Upper lobe of left lung (tissue), 4 donors: ENCODE measurements around the gene FAM83B.

ENCODE experiments used
- POLR2A ChIP-seq, 4 donors: fragments of 450-650 bp; IDR thresholded peaks; one replicate each; pipeline ENCODE4 v1.5.1; 2016 to 2017; ENCODE audit warnings: antibody characterized with exemption in 4 of 4, mild to moderate bottlenecking in 2 of 4
- POLR2AphosphoS5 ChIP-seq, 2 donors: sonication (generic); formaldehyde crosslinking; IDR thresholded peaks; one replicate each; pipeline ENCODE4 v1.5.1; 2017; ENCODE audit warnings: antibody characterized with exemption in 2 of 2
- TF ChIP-seq, protein P1 (sequence below), 6 experiments: fragments of 450-650 bp in 4 of 6; fragments of 200-600 bp in 2 of 6; sonication (generic) in 2 of 6; IDR thresholded peaks; one replicate each; pipeline ENCODE4 v1.5.1; 2016 to 2019; ENCODE audit warnings: antibody characterized with exemption in 6 of 6

DNA sequence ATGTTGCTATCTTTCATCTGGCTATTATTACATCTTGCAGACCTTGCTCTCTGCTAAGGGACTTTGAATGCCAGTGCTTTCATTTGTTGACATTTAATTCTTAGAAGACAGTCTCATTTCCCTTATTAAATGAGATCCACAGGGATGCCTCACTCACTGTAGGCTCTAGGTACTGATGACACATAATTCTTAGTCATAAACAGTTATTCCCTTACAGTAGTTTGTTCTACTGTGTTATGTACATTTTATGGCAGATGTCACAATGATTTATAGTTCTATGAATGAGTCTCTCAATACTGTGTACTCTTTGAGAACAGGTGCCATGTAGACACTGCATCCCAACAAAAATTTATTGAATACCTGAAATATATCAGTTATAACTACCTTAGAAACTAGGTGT, 70.3 kb downstream of the FAM83B start:
- no peak for TF ChIP-seq POLR2AphosphoS5 (IDR thresholded peaks at IDR 0.05)
- no peak for TF ChIP-seq POLR2A (IDR thresholded peaks at IDR 0.05)
- TF ChIP-seq, protein P1, sequence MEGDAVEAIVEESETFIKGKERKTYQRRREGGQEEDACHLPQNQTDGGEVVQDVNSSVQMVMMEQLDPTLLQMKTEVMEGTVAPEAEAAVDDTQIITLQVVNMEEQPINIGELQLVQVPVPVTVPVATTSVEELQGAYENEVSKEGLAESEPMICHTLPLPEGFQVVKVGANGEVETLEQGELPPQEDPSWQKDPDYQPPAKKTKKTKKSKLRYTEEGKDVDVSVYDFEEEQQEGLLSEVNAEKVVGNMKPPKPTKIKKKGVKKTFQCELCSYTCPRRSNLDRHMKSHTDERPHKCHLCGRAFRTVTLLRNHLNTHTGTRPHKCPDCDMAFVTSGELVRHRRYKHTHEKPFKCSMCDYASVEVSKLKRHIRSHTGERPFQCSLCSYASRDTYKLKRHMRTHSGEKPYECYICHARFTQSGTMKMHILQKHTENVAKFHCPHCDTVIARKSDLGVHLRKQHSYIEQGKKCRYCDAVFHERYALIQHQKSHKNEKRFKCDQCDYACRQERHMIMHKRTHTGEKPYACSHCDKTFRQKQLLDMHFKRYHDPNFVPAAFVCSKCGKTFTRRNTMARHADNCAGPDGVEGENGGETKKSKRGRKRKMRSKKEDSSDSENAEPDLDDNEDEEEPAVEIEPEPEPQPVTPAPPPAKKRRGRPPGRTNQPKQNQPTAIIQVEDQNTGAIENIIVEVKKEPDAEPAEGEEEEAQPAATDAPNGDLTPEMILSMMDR (IDR thresholded peaks at IDR 0.05): no peak
